PC-9 (cell line): ENCODE results near the gene KANSL3. TPM values are rescaled to one million over a fixed set of nuclear protein-coding genes. Genes with fewer than 3 reads are reported as not detected.
A peak's percentile ranks its signal among the peaks of the same experiment; 100 is the strongest.

Experiments used
- Bru-seq: library from RNA; stranded (reverse); fragments of 400-500 nt; gene quantifications from one replicate; lab custom pipeline; 2021; lab: Mats Ljungman, UMichigan
- BruChase-seq, 2 experiments: library from RNA; stranded (reverse); fragments of 400-500 nt; gene quantifications; one replicate each; lab custom pipeline; 2021; lab: Mats Ljungman, UMichigan
- BruUV-seq: library from RNA; stranded (reverse); fragments of 400-500 nt; replicated peaks from 2 replicates; lab custom pipeline; 2021; lab: Mats Ljungman, UMichigan
- CTCF ChIA-PET: fragments of 300-600 bp; sonication (Branson Sonifier 250); formaldehyde crosslinking; loops from one replicate; lab custom pipeline; 2022; ENCODE audit warnings: antibody characterized with exemption; lab: Charles Lee
- POLR2A ChIA-PET: fragments of 300-600 bp; sonication (Branson Sonifier 250); formaldehyde crosslinking; loops from one replicate; lab custom pipeline; 2022; ENCODE audit warnings: antibody characterized with exemption; ENCODE audit not compliant: unreplicated experiment; lab: Charles Lee
- DNase-seq, 2 experiments: peaks; one replicate each; pipeline versions ENCODE4 v3.0.0 to v3.0.0-alpha.2; 2015 to 2022; ENCODE audit warnings: mixed read lengths in 1 of 2
- H2AFZ ChIP-seq: fragments of 200-600 bp; sonication (generic); 2 replicates; pipeline ENCODE4 v1.8.1; 2017; ENCODE audit warnings: antibody characterized with exemption
- H3F3A ChIP-seq: fragments of 200-600 bp; sonication (generic); 2 replicates; pipeline ENCODE4 v1.8.1; 2017; ENCODE audit warnings: antibody characterized with exemption, mild to moderate bottlenecking, low read depth; ENCODE audit not compliant: insufficient read depth
- H3K27ac ChIP-seq: fragments of 200-600 bp; sonication (generic); 2 replicates; pipeline ENCODE4 v1.6.1; 2016; ENCODE audit warnings: mixed run types
- H3K27me3 ChIP-seq: fragments of 200-600 bp; sonication (generic); 2 replicates; pipeline ENCODE4 v1.6.1; 2016; ENCODE audit warnings: low read depth, mixed run types; ENCODE audit not compliant: insufficient read depth
- H3K36me3 ChIP-seq: fragments of 200-600 bp; sonication (generic); 2 replicates; pipeline ENCODE4 v1.6.1; 2016; ENCODE audit warnings: low read depth, mixed run types
- H3K4me1 ChIP-seq: fragments of 200-600 bp; sonication (generic); replicated peaks from 2 replicates; pipeline ENCODE4 v1.6.1; 2016; ENCODE audit warnings: mixed run types; ENCODE audit not compliant: insufficient read depth
- H3K4me2 ChIP-seq: fragments of 200-600 bp; sonication (generic); 2 replicates; pipeline ENCODE4 v1.6.1; 2017; ENCODE audit warnings: mixed run types
- H3K4me3 ChIP-seq: fragments of 200-600 bp; sonication (generic); 2 replicates; pipeline ENCODE4 v1.6.1; 2016; ENCODE audit warnings: mixed run types
- H3K79me2 ChIP-seq: fragments of 200-600 bp; sonication (generic); 2 replicates; pipeline ENCODE4 v1.6.1; 2017; ENCODE audit warnings: low read depth, mixed run types
- H3K9me2 ChIP-seq: fragments of 200-600 bp; sonication (generic); 2 replicates; pipeline ENCODE4 v1.8.1; 2017; ENCODE audit warnings: mild to moderate bottlenecking; ENCODE audit not compliant: insufficient read depth
- H3K9me3 ChIP-seq: fragments of 200-600 bp; sonication (generic); 2 replicates; pipeline ENCODE4 v1.8.1; 2016; ENCODE audit warnings: low read depth; ENCODE audit not compliant: insufficient read depth
- H4K20me1 ChIP-seq: fragments of 200-600 bp; sonication (generic); 2 replicates; pipeline ENCODE4 v1.8.1; 2017; ENCODE audit not compliant: insufficient read depth
- EZH2 ChIP-seq: fragments of 200-600 bp; sonication (generic); IDR thresholded peaks from 2 replicates; pipeline ENCODE4 v1.8.0; 2017; ENCODE audit warnings: antibody characterized with exemption, low read depth
- intact Hi-C: fragments of 100-400 bp; cut with micrococcal nuclease; formaldehyde crosslinking; loops from one replicate; pipeline ENCODE4 v1.10.0; 2022; ENCODE audit not compliant: unreplicated experiment
- long read RNA-seq: library from polyadenylated mRNA; stranded (forward); transcript quantifications from one replicate; pipeline ENCODE4 v2.0.0, GENCODE V29; 2022
- total RNA-seq: library from RNA; stranded (reverse); gene quantifications from 2 replicates; pipeline ENCODE4 v1.2.3, GENCODE V29; 2021
- TF ChIP-seq, protein P1 (sequence below): fragments of 200-600 bp; sonication (generic); conservative IDR thresholded peaks from 2 replicates; pipeline ENCODE4 v1.6.1; 2017; ENCODE audit warnings: mixed run types, antibody characterized with exemption, mild to moderate bottlenecking, moderate library complexity

KANSL3 gene
- total RNA-seq (52.0 and 53.8 TPM in 2 replicates), Bru-seq, nascent RNA (percentile 94 among the genes with signal in this experiment), BruChase-seq, experiment 1, labeled RNA remaining after a 2-hour chase (percentile 96 among the genes with signal in this experiment), BruChase-seq, experiment 2, labeled RNA remaining after a 6-hour chase (percentile 90 among the genes with signal in this experiment)
- long read RNA-seq, full-length matches to known transcripts, result 5 of 27 reads
- long read RNA-seq, partial matches to known transcripts, result 9 of 27 reads
- long read RNA-seq, other reads (novel, unspliced or antisense), result 13 of 27 reads

DNA sequence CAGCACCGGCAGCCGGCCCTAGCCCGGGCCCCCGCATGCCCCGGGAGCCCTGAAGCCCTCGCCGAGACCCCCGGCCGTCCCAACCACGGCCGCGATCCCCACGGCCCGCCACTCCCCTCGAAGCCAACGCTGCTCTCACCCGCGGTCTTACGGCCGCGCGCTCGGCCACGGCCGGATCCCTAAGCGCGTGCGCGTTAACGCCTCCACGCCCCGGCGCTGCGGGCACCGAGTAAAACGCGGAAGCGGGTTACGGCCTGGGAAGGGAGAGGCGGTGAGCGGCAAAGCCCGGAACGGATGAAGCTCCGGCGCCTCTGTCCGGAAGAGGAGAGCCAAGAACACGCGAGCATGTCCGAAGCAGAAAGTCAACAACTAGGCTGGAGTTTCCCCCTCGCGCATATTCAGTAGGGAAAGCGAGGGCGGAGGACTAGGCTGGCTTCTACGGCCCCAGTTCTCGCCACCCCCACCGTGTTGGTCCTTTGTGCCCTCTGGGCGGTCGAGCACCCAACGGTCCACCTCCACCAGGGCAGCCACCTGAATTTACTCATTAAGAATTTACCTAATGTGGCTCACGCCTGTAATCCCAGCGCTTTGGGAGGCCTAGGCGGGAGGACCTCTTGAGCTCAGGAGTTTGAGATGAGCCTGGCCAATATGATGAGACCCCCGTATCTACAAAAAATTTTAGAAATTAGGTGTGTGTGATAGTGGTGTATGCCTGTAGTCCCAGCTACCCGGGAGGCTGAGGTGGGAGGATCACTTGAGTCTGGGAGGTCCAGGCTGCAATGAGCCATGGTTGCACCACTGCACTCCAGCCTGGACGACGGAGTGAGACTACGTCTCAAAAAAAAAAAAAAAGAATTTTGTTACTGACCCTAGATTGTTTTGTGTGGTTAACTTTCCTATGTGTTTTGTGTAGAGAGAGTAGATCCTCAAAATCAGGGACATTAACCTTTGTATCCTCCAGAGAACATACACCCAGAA is at the start of gene KANSL3:
TSS of gene KANSL3 (minus strand) at position 169 of the 978 bp plus-strand sequence. CDS start 1,177 bp downstream, outside the sequence.
- no peaks in the 10 kb centered on the region for H3K27me3 ChIP-seq
- POLR2A ChIA-PET, result interaction anchor here (0.6 to 1.2 kb wide), 4 partner anchors 27 to 309 kb away, joined by 5 to 11 read pairs (median 8); partner anchors contain the start of gene CNNM4
- TSS peak; percentile 76 for BruUV-seq

DNA sequence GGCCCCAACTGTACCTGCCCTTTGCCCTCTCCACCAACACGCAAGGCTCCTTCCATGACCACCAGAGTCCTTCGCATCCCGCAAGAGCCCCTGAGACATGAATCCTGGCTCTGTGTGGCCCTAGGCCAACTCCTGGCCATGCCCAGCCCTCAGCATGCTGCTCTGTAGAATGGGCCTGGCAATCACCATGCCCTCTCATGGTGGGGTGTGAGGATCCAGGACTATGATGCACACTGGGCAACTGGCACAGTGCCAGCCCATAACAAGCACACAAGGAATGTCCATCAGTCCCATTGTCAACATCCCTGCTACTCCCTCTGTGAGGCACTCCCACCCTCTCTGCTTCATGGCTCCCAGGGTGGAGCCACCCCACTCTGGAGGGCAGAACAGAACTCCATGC is 49.2 kb upstream of the KANSL3 start:
- Histone ChIP-seq H3K4me1 (no peaks in the 10 kb centered on the region), H2AFZ (no peak overlapping the region), H3K9me3 (no peaks in the 10 kb centered on the region), H3K9me2 (no peaks in the 10 kb centered on the region), H3K4me3 (no peak overlapping the region), H4K20me1 (no peaks in the 10 kb centered on the region), H3K27ac (no peak overlapping the region), H3K27me3 (no peaks in the 10 kb centered on the region), H3K36me3 (no peaks in the 10 kb centered on the region), H3K79me2 (no peaks in the 10 kb centered on the region), H3K4me2 (no peak overlapping the region), H3F3A (no peaks in the 10 kb centered on the region)
- POLR2A ChIA-PET, result no interaction called here
- DNase-seq, result no peak
- intact Hi-C loops, result no loop called here
- TF ChIP-seq, protein P1, sequence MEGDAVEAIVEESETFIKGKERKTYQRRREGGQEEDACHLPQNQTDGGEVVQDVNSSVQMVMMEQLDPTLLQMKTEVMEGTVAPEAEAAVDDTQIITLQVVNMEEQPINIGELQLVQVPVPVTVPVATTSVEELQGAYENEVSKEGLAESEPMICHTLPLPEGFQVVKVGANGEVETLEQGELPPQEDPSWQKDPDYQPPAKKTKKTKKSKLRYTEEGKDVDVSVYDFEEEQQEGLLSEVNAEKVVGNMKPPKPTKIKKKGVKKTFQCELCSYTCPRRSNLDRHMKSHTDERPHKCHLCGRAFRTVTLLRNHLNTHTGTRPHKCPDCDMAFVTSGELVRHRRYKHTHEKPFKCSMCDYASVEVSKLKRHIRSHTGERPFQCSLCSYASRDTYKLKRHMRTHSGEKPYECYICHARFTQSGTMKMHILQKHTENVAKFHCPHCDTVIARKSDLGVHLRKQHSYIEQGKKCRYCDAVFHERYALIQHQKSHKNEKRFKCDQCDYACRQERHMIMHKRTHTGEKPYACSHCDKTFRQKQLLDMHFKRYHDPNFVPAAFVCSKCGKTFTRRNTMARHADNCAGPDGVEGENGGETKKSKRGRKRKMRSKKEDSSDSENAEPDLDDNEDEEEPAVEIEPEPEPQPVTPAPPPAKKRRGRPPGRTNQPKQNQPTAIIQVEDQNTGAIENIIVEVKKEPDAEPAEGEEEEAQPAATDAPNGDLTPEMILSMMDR, result no peak
- CTCF ChIA-PET, result interaction anchor here (0.9 kb wide), 1 partner anchor 17 kb away, joined by 11 read pairs; no protein-coding TSS in a partner anchor
- BruUV-seq, result no TSS peak

More for the DNA sequence above, at the start of gene KANSL3:
- peak within 1 kb of the TSS; percentile 88 for H2AFZ ChIP-seq
- H3K79me2 ChIP-seq, result peaks cover 43% of the 10 kb centered on the region
- CTCF ChIA-PET, result interaction anchor here (0.6 to 0.8 kb wide), 4 partner anchors 9 to 92 kb away, joined by 3 to 5 read pairs (median 3); no protein-coding TSS in a partner anchor
- no peaks in the 10 kb centered on the region for H3K9me3 ChIP-seq
- TF ChIP-seq EZH2, result no peak
- TF ChIP-seq, protein P1, result no peak
- peaks cover 38% of the 10 kb centered on the region for H3K4me1 ChIP-seq
- intact Hi-C loops, result loop anchor here (1.0 to 10.0 kb wide), 3 partner anchors 27 to 124 kb away; partner anchors contain the start of gene CNNM4
- peak within 1 kb of the TSS; percentile 76 for H3K27ac ChIP-seq
- no peaks in the 10 kb centered on the region; the same call in 1 of the 2 replicates for H4K20me1 ChIP-seq
- H3F3A ChIP-seq, result peaks cover 20% of the 10 kb centered on the region; the same call in 1 of the 2 replicates
- H3K9me2 ChIP-seq, result no peaks in the 10 kb centered on the region
- peaks cover 31% of the 10 kb centered on the region for H3K36me3 ChIP-seq
- DNase-seq, result peak; percentile 81 to 94
- peak within 1 kb of the TSS; percentile 96 for H3K4me3 ChIP-seq
- peak within 1 kb of the TSS; percentile 93 for H3K4me2 ChIP-seq
